Thyroid gland (tissue), 4 donors: Measurements from ENCODE around the gene ITPR2. TPM values are rescaled to one million over a fixed set of nuclear protein-coding genes. Genes with fewer than 3 reads are reported as not detected.
"Not testable (repeated sequence)": the region's sequence is repeated elsewhere in the genome, so short reads cannot be mapped to it uniquely, and the experiment has no call there.

Experiments
- DNase-seq, 2 donors: peaks; one replicate each; pipeline ENCODE4 v3.0.0-alpha.2; 2019
- H3K27ac ChIP-seq, 3 donors: fragments of 200-600 bp; sonication (generic); 1 replicate in 2 of 3; 2 replicates in 1 of 3; pipeline ENCODE4 v1.5.1; 2016 to 2019; ENCODE audit warnings: mild to moderate bottlenecking in 1 of 3, moderate library complexity in 1 of 3
- H3K27me3 ChIP-seq: fragments of 200-600 bp; sonication (generic); one replicate; pipeline ENCODE4 v1.5.1; 2019
- H3K36me3 ChIP-seq, 2 donors: fragments of 200-600 bp; sonication (generic); one replicate each; pipeline ENCODE4 v1.5.1; 2016 to 2019
- H3K4me1 ChIP-seq, 2 donors: fragments of 200-600 bp; sonication (generic); one replicate each; pipeline ENCODE4 v1.5.1; 2017 to 2019
- H3K4me3 ChIP-seq, 3 donors: fragments of 200-600 bp; sonication (generic); replicated peaks in 1 of 3; 1 replicate in 2 of 3; 2 replicates in 1 of 3; pipeline ENCODE4 v1.5.1; 2016; ENCODE audit warnings: mild to moderate bottlenecking in 1 of 3
- H3K9me3 ChIP-seq: fragments of 200-600 bp; sonication (generic); one replicate; pipeline ENCODE4 v1.5.1; 2017
- POLR2A ChIP-seq, 2 donors: fragments of 450-650 bp; IDR thresholded peaks; one replicate each; pipeline ENCODE4 v1.6.1; 2017; ENCODE audit warnings: antibody characterized with exemption in 2 of 2, mild to moderate bottlenecking in 2 of 2, moderate library complexity in 1 of 2
- WGBS, 2 donors: methylation state at CpG; one replicate each; pipeline ENCODE4 v1.1.5; 2017; 5-methylcytosine and 5-hydroxymethylcytosine counted together
- intact Hi-C: fragments of 100-400 bp; cut with DNase I; formaldehyde crosslinking; loops from one replicate; pipeline ENCODE4 v1.15.1; 2023
- total RNA-seq, 4 donors: library from RNA; depleted of rRNA; stranded (reverse); fragments of >200 nt; gene quantifications; one replicate each; pipeline ENCODE4 v1.2.3, GENCODE V29; 2016
- TF ChIP-seq, protein P1 (sequence below), 6 experiments: fragments of 200-600 bp in 3 of 6; fragments of 450-650 bp in 3 of 6; sonication (generic) in 3 of 6; IDR thresholded peaks; one replicate each; pipeline ENCODE4 v1.5.1; 2016 to 2019; ENCODE audit warnings: antibody characterized with exemption in 6 of 6, mild to moderate bottlenecking in 2 of 6, inconsistent platforms in 1 of 6, moderate library complexity in 1 of 6

Gene ITPR2
- total RNA-seq, 4 donors from 2014 or later: 24.4 to 39.7 (median 33.7) TPM

DNA sequence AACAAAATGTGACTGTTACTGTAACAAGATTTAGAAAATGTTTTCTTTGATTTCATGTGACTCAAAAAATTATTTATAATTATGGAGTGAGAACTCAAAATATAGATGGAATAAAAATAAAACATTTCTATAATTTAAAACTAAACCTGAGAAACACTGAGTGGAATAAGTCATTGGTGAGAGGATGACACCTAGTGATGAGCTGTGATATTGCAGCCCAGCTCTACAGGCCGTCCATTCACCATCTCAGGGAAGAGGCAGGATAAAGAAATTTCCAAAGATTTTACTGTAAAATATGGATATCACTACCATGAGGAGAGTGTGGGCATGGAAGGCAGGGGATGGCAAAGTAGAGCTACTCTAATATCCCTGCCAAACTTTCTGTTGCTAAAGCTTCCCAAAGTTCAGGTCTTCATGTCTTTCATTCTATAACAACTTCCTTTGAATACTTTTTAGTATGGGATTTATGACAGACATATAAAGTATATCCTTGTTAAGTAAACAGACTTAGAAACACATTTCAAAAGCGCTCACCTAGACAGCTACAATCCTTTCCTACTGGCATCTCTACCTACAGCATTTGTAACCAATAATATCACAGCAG, 308.0 kb downstream of the ITPR2 start:
- intact Hi-C loops: no loop called here
- no peak overlapping the region for H3K27ac ChIP-seq

DNA sequence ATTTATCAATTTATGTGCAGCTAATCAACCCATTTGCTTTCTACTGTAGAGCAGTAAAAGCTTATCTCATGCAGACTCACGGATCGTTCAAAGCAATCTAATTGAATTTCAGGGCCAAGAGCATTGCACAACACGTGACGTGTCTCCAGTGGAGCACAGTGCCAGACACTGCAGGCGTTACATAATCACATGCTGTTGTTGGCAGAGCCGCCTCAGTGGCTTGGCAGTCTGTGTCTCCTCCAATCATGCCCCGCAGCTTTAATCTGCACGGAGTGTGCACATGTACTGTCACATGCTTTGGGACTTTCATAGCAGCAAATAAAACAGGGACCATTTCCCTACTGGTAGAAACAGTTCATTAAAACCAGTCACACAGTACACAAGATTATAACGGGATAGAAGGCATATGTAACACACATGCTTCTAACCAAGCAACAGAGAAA, 309.3 kb downstream of the ITPR2 start:
- Histone ChIP-seq H3K4me1 (peaks cover 4 to 6% of the 10 kb centered on the region in 2 donors), H3K4me3 (no peak overlapping the region), H3K9me3 (no peaks in the 10 kb centered on the region), H3K27ac (peak overlapping the region; percentile 68 to 77 (median 73)), H3K27me3 (no peaks in the 10 kb centered on the region), H3K36me3 (no peaks in the 10 kb centered on the region)
- intact Hi-C loops: no loop called here
- peak; percentile 96 to 97 for DNase-seq
- WGBS, 2 donors: 14 to 20% methylated on average over 9 of the region's 9 CpGs
- no peak for TF ChIP-seq POLR2A (IDR thresholded peaks at IDR 0.05)
- TF ChIP-seq, protein P1, sequence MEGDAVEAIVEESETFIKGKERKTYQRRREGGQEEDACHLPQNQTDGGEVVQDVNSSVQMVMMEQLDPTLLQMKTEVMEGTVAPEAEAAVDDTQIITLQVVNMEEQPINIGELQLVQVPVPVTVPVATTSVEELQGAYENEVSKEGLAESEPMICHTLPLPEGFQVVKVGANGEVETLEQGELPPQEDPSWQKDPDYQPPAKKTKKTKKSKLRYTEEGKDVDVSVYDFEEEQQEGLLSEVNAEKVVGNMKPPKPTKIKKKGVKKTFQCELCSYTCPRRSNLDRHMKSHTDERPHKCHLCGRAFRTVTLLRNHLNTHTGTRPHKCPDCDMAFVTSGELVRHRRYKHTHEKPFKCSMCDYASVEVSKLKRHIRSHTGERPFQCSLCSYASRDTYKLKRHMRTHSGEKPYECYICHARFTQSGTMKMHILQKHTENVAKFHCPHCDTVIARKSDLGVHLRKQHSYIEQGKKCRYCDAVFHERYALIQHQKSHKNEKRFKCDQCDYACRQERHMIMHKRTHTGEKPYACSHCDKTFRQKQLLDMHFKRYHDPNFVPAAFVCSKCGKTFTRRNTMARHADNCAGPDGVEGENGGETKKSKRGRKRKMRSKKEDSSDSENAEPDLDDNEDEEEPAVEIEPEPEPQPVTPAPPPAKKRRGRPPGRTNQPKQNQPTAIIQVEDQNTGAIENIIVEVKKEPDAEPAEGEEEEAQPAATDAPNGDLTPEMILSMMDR (IDR thresholded peaks at IDR 0.05): peak in 3 of 6 experiments; percentile 7 to 61 (median 36)

More for the DNA sequence above, 308.0 kb downstream of the ITPR2 start:
- no peaks in the 10 kb centered on the region for H3K27me3 ChIP-seq
- DNase-seq: peak in 1 of 2 donors; percentile 5
- H3K4me1 ChIP-seq: peaks cover 4 to 6% of the 10 kb centered on the region in 2 donors
- H3K4me3 ChIP-seq: no peak overlapping the region
- no peak for TF ChIP-seq POLR2A (IDR thresholded peaks at IDR 0.05)
- TF ChIP-seq, protein P1 (IDR thresholded peaks at IDR 0.05): peak in 4 of 6 experiments; percentile 22 to 61 (median 46)
- no peaks in the 10 kb centered on the region for H3K36me3 ChIP-seq
- no peaks in the 10 kb centered on the region for H3K9me3 ChIP-seq
- 95% methylated on average over 2 of the region's 2 CpGs for WGBS, 2 donors

DNA sequence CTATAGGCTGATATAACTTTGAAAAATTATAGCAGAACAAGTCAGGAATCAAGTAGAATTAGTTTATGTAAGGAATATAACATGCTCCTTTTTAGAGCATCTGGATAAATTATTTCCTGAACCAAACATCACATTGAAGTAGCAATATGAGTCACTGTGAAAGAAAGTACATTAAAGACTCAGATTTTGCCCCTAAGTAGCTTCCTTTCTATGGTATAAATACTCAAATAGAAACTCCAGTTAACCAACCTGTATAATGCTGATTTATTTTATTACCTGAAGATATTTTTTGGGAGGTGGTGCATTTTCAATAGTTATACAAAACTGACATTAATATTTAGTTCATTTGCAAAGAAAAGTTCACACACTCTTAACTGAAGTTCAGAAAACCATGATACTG, 312.1 kb downstream of the ITPR2 start:
- Histone ChIP-seq H3K4me3 (no peak overlapping the region), H3K9me3 (no peaks in the 10 kb centered on the region), H3K27ac (no peak overlapping the region), H3K36me3 (no peaks in the 10 kb centered on the region), H3K4me1 (peaks cover 4 to 6% of the 10 kb centered on the region in 2 donors), H3K27me3 (no peaks in the 10 kb centered on the region)
- intact Hi-C loops: no loop called here
- no peak for DNase-seq
- no peak for TF ChIP-seq POLR2A (IDR thresholded peaks at IDR 0.05)
- TF ChIP-seq, protein P1 (IDR thresholded peaks at IDR 0.05): no peak

DNA sequence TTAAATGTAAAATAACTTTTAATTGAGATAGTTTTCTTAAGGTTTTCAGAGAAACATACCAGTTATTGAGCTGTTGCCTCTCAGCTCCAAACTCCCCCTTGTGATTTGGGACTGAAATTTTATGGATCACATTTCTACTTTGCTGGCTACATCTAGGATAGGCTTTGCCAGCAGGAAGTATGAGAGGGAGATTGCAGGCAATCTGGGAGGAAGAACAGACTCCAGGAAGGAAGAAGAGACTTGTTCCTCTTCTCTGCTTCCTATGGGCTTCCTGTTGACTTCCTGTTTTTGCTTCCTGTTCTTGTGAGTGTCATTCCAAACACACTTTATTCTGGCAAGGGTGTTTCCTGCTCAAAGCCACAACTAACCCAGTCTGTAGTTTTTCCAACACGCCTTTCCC, 312.9 kb downstream of the ITPR2 start:
- intact Hi-C loops: no loop called here
- no peaks in the 10 kb centered on the region for H3K36me3 ChIP-seq
- TF ChIP-seq, protein P1 (IDR thresholded peaks at IDR 0.05): no peak
- DNase-seq: no peak
- no peak overlapping the region for H3K27ac ChIP-seq
- 86 to 95% methylated on average over 1 of the region's 1 CpG for WGBS, 2 donors
- no peaks in the 10 kb centered on the region for H3K27me3 ChIP-seq
- no peaks in the 10 kb centered on the region for H3K9me3 ChIP-seq
- peaks cover 4 to 6% of the 10 kb centered on the region in 2 donors for H3K4me1 ChIP-seq
- no peak overlapping the region for H3K4me3 ChIP-seq

DNA sequence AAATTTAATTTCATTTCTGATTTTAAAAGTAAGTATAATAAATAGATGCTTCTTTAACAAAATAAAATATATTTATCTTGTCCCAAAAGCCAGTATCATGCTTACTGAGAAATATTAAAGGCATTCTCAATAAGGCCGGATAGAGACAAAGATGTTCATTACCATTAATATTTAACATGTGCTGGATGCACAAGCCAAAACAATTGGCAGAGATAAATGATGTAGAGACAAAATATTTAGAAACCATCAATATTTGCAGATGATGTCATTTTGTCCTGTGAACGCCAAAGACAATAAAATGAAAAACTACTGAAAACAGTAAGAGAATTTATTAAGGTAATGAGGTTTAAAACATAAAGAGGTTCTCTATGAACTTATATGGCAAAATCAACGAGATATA, 313.5 kb downstream of the ITPR2 start:
- no peak overlapping the region for H3K4me3 ChIP-seq
- no peak overlapping the region for H3K27ac ChIP-seq
- DNase-seq: no peak
- WGBS, 2 donors: 92 to 94% methylated on average over 3 of the region's 3 CpGs
- no peaks in the 10 kb centered on the region for H3K27me3 ChIP-seq
- no peaks in the 10 kb centered on the region for H3K9me3 ChIP-seq
- TF ChIP-seq, protein P1 (IDR thresholded peaks at IDR 0.05): no peak
- H3K4me1 ChIP-seq: peaks cover 4 to 6% of the 10 kb centered on the region in 2 donors
- no peaks in the 10 kb centered on the region for H3K36me3 ChIP-seq
- intact Hi-C loops: no loop called here

DNA sequence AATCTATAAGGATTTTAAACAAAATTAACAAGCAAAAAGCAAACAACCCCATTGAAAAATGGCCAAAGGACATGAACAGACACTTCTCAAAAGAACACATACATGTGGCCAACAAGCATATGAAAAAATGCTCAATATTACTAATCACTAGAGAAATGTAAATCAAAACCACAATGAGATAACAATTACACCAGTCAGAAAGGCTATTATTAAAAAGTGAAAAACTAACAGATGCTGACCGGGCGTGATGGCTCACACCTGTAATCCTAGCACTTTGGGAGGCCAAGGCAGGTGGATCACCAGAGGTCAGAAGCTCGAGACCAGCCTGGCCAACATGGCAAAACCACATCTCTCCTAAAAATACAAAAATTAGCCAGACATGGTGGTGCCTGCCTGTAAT, 315.7 kb downstream of the ITPR2 start:
- H3K4me1 ChIP-seq, H3K27ac ChIP-seq, H3K27me3 ChIP-seq, intact Hi-C loops, H3K4me3 ChIP-seq, H3K36me3 ChIP-seq, H3K9me3 ChIP-seq, DNase-seq: not testable (repeated sequence)
- WGBS, 2 donors: 92 to 93% methylated on average over 3 of the region's 3 CpGs
